ENCODE measurements around the gene SPOCK1.

SPOCK1 gene

GRCh38 chr5:137141779-137142178 lies 357.3 kb downstream of the SPOCK1 start:
- DNase-seq: no peak

GRCh38 chr5:137136991-137137632 lies 362.0 kb downstream of the SPOCK1 start:
- no peak for DNase-seq

GRCh38 chr5:137134920-137135532 lies 364.1 kb downstream of the SPOCK1 start:
- DNase-seq: no peak

DNA sequence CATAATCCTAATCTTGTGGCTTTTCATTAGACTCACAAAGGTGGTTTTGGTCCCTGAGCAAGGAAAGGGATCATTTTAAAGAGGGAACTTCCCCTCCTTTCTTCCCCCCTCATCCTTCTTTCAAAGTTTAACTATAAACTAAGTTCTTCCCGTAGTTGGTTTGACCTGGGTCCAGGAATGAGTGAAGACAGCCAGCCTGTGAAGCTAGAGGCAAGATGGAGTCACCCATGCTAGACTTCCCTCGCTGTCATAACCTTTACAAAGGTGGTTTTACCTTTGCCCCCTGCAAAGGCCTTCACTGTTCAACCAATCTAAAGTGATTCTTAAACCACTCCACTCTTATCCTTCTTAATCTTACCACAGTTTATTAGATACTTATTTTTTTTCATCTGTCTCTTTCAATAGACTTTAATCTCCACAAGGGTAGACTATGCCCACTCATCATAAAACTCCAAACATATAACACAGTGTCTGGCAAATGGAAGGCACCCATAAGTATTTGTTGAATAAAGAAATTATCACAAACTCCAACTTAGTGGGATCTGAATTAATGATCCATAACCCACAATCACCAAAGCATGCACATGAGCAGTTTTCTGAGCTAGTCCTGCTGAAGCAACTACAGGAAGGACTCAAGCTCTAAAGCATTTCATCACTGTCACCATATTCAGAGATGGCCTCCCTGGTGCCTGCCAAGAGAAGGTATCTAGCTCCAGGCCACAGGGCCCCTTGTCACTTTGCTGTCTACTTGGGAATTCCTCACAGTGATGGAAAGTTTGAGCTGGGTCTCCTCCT lies 369.0 kb downstream of the SPOCK1 start:
- DNase-seq: no peak

DNA sequence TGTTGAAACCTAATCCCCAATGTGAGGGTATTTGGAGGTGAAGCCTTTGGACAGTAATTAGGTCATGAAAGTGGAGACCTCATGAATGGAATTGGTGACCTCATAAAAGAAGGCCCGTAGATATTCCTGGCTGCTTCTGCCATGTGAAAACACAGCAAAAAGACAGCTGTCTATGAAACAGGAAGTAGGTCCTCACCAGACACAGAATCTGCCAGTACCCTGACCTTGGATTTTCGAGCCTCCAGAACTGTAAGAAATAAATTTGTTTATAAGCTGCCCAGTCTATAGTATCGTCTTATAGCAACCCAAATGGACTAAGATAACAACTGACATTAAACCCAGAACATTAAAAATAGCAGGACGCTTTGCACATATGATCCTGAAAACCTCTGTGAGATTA lies 371.1 kb downstream of the SPOCK1 start:
- no peak for DNase-seq

GRCh38 chr5:137126829-137127228 lies 372.3 kb downstream of the SPOCK1 start:
- no peak for DNase-seq

GRCh38 chr5:137122558-137122957 lies 376.6 kb downstream of the SPOCK1 start:
- DNase-seq: no peak

- no peak for DNase-seq
These were observed 377.1 kb downstream of the SPOCK1 start for GRCh38 chr5:137122075-137122474.

DNA sequence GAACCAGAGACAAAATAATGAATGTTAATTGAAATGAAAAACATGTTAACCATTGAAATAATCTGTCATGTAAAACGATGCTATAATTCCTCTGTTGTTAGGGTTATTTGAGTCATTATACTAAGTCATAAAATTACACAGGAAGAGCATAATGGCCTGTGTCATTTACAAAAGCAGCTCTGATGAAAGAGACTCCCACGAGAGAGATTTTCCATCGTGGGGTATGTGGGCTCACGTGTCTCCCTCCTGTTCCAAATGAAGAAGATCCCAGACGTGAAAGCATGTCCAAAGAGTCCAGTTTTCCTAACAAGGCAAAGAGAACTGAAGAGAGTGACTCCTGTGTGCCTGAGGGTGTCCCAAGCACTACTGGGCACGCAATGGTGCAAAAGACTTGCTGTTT lies 379.8 kb downstream of the SPOCK1 start:
- DNase-seq: no peak

GRCh38 chr5:137118629-137119028 lies 380.5 kb downstream of the SPOCK1 start:
- no peak for DNase-seq

DNA sequence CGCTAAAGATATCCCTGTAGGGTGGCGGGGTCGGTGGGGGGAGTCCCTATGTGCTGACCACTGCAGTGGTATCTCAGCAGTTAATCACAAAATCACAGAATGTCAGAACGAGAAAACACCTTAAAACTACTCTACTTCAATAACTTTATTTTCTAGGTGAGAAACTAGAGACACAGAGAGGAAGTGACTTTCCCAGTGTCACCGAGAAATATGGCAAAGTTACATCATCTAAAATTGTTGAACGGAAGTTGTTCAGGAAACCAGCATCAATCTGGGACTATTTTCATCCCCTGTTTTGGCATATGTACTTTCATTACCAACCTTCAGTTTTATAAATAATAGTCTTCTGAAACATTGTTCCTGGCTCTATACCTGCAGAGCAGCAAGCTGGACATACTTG lies 384.0 kb downstream of the SPOCK1 start:
- DNase-seq: no peak

DNA sequence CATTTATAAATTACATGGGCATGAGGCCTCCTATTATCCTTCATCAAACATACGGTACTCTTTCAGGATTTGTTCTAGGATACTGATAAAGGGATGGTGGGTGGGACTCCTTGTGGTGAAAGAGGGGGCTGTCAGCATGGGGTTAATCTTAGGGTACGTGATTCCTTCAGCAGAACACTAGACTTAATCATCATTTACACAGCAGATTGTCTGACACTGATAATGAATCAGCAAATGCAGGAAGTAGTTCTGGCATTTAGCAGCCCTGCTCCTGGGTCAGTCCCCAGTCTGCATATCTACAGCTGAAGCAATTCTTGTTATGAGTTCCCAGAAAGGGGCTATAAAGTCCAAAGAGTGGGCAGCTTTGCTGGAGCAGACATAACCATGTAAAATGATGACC lies 384.6 kb downstream of the SPOCK1 start:
- no peak for DNase-seq

DNA sequence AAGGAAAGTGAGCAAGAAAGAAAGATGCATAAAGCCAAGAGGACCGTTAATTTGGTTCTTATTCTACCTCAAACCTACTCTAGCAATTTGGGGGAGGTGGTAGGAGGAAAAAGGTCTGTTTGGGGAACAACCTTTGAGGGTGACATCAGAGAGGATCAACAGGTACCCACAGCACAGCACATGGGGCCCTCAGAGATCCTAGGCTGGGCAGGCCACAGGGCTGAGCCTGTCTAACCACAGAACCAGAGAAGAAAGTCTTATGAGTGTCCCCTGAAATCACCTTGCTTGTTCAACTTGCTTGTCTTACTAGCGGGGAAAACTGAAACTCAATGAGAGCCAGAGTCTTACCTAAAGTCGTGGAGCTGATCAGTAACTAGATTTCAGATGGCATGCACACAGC lies 385.2 kb downstream of the SPOCK1 start:
- DNase-seq: no peak

- no peak for DNase-seq
These were observed 386.0 kb downstream of the SPOCK1 start for GRCh38 chr5:137113161-137113560.

DNA sequence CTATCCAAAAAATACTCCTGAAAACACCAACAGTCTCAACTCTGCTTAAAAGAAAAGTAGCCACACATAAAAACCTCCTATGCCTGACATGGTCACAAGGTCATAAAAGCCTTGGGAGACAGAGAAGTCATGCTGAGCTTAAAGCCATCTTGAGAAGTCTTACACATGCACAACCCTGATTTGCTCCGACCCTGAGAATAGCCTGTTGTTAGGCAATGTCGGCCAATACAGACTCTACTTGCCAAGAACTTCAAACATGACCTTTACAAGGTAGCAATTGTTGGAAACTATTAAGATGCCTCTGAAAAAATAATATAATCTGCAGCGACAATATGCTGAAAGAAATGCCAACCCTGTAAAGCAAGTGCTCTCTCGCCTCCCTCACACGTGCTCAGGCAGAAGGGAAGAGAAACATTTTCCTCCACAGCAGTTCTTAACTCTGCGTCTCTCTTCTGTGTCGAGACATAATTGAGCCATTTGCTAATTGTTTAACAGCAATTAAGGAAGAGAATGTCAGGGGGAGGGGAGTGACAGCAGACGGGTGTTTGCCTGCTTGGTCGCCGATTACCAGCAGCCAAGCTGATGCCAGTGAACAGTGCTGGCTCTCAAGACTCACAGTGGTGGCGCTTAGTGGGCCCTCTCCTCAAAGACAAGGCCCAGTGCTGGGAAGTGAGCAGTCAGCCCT lies 393.6 kb downstream of the SPOCK1 start:
- no peak for DNase-seq

GRCh38 chr5:137101544-137101943 lies 397.6 kb downstream of the SPOCK1 start:
- DNase-seq: no peak

- DNase-seq: no peak
These were observed 399.5 kb downstream of the SPOCK1 start for GRCh38 chr5:137099651-137100050.

GRCh38 chr5:137098663-137099062 lies 400.5 kb downstream of the SPOCK1 start:
- DNase-seq: no peak

DNA sequence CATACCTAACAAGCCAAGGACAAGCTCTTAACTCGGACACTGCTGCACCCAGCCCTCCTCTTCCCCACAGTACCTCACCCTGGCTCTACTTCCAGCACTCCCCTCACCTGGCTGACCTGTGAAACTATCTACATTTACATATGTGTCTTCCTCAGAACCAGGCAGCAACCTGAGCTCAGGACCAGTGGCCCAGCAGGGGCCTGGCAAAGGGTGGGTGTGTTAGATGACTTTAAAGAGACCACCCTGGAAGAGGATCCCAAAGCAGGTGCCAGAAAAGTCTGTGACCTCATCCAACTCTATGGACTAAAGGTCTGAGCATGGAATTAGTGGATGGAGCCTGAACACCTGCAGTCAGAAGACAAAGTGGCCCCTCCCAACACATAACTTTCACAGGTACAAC lies 400.9 kb downstream of the SPOCK1 start:
- DNase-seq: no peak

- DNase-seq: no peak
These were observed 401.9 kb downstream of the SPOCK1 start for GRCh38 chr5:137097203-137097602.

DNA sequence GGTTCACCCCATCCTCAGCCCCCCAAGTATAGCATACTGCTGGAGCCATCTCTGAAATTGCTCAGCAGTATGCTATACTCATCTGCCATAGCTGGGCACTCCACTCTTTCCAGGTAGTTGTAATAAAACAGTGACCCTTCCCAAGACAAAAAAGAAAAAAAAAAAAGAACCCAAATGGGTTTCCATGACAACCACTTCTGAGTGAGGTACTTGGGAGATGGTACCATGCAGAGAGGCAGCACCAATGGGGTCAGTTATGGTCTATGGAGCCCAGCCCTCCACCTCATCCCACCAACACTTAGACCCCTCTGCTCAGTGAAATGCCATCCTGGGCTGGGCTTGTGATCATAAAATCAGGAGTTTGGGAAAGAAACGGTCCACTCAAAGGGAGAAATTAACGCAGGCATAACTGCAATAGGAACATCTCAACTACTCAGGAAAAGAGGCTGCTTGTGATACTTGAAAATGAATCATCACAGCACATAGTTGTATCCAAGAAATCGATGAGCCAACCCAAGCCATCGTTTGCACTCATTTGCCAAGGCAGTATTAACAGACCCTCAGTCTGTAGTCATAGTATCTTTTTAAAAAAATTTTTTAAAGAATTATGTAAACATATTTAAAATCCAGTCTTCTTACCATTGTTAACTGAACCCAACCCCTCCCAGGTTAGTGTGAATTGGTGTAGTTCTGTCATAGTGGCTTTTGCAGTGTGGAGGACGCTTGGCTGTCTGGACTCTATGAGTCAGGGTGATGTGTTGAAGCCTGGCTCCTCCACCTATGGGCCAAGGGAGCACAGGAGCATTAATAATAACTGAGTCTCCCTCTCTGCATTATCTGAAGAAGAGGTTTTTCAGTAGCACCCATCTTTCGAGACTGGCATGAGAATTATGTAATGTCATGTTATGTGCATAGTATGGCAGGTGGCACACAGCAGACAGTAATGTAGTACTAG lies 402.7 kb downstream of the SPOCK1 start:
- DNase-seq: no peak

DNA sequence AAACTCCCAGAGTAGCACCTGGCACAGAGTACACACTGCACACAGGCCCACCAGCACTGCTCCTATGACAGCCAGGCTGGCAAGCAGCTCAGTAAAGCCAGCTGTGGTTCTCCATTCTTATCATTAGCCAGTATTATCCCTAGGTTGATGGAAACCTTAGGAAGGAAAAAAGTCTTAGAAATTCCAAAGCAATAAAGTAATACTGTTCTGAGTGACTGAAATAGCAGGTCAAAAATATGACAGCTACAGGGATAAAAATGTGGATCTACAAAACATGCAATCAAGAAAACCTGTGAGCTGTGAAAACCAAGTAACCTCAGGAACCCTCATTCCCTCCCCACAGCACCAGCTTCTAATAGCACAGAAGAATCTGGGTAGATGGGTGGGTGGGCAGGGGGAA lies 403.5 kb downstream of the SPOCK1 start:
- DNase-seq: no peak
